Esophagus muscularis mucosa (tissue), 4 donors: ENCODE data around the gene CLVS2. TPM values are rescaled to one million over a fixed set of nuclear protein-coding genes. Genes with fewer than 3 reads are reported as not detected.

Experiments used
- DNase-seq: peaks from one replicate; pipeline ENCODE4 v3.0.0-alpha.2; 2017; ENCODE audit errors: extremely low spot score
- H3K27ac ChIP-seq, 4 donors: fragments of 200-600 bp; sonication (generic); replicated peaks in 1 of 4; 1 replicate in 3 of 4; 2 replicates in 1 of 4; pipeline ENCODE4 v1.5.1; 2016 to 2019; ENCODE audit warnings: mild to moderate bottlenecking in 1 of 4
- H3K27me3 ChIP-seq, 4 donors: fragments of 200-600 bp; sonication (generic); one replicate each; pipeline versions ENCODE4 v1.5.1 to v1.6.0; 2016 to 2019
- H3K36me3 ChIP-seq, 4 donors: fragments of 200-600 bp; sonication (generic); one replicate each; pipeline ENCODE4 v1.5.1; 2016 to 2019
- H3K4me1 ChIP-seq, 4 donors: fragments of 200-600 bp; sonication (generic); one replicate each; pipeline ENCODE4 v1.5.1; 2016 to 2019
- H3K4me3 ChIP-seq, 4 donors: fragments of 200-600 bp; sonication (generic); 1 replicate in 2 of 4; 2 replicates in 2 of 4; pipeline ENCODE4 v1.5.1; 2016 to 2019; ENCODE audit warnings: mild to moderate bottlenecking in 4 of 4, moderate library complexity in 1 of 4
- H3K9me3 ChIP-seq, 4 donors: fragments of 200-600 bp; sonication (generic); 1 replicate in 3 of 4; 2 replicates in 1 of 4; pipeline ENCODE4 v1.5.1; 2016 to 2019
- CTCF ChIP-seq, 3 experiments: fragments of 200-600 bp in 2 of 3; fragments of 450-650 bp in 1 of 3; sonication (generic) in 2 of 3; IDR thresholded peaks; one replicate each; pipeline ENCODE4 v1.5.1; 2017 to 2019; ENCODE audit warnings: antibody characterized with exemption in 3 of 3, mild to moderate bottlenecking in 2 of 3, moderate library complexity in 1 of 3
- EP300 ChIP-seq: sonication (generic); formaldehyde crosslinking; IDR thresholded peaks from one replicate; pipeline ENCODE4 v1.6.1; 2017; ENCODE audit warnings: antibody characterized with exemption
- POLR2A ChIP-seq: fragments of 450-650 bp; IDR thresholded peaks from one replicate; pipeline ENCODE4 v1.6.1; 2017; ENCODE audit warnings: antibody characterized with exemption, moderate library complexity, mild to moderate bottlenecking, low read depth
- POLR2AphosphoS5 ChIP-seq, 2 donors: sonication (generic); formaldehyde crosslinking; IDR thresholded peaks; one replicate each; pipeline ENCODE4 v1.6.1; 2017; ENCODE audit warnings: antibody characterized with exemption in 2 of 2
- WGBS: methylation state at CpG from one replicate; pipeline ENCODE4 v1.1.5; 2018; 5-methylcytosine and 5-hydroxymethylcytosine counted together
- intact Hi-C: fragments of 100-400 bp; cut with DNase I; formaldehyde crosslinking; loops from one replicate; pipeline ENCODE4 v1.15.1; 2023
- total RNA-seq, 4 donors: library from RNA; depleted of rRNA; stranded (reverse); fragments of >200 nt; gene quantifications; one replicate each; pipeline versions ENCODE4 v1.1.0 to v1.2.1, GENCODE V29; 2016

Gene CLVS2
- total RNA-seq, 4 donors from 2014 or later = under 0.01 to 0.33 (median 0.12) TPM

GRCh38 chr6:122962000-122962624 lies 33.9 kb upstream of the CLVS2 start:
- H3K4me1 ChIP-seq = no peaks in the 10 kb centered on the region
- intact Hi-C loops = no loop called here
- peaks cover 0 to 11% (median 6%) of the 10 kb centered on the region in 4 donors for H3K9me3 ChIP-seq
- H3K27me3 ChIP-seq = no peaks in the 10 kb centered on the region
- H3K36me3 ChIP-seq = no peaks in the 10 kb centered on the region
- DNase-seq = no peak
- H3K27ac ChIP-seq = no peak overlapping the region
- H3K4me3 ChIP-seq = no peak overlapping the region
- TF ChIP-seq POLR2A = no peak
- no peak for TF ChIP-seq CTCF (IDR thresholded peaks at IDR 0.05)
- no peak for TF ChIP-seq EP300
- no peak for TF ChIP-seq POLR2AphosphoS5 (IDR thresholded peaks at IDR 0.05)

GRCh38 chr6:122969999-122970533 lies 26.0 kb upstream of the CLVS2 start:
- intact Hi-C loops = no loop called here
- no peaks in the 10 kb centered on the region for H3K9me3 ChIP-seq
- WGBS = 60% methylated on average over 1 of the region's 1 CpG
- no peaks in the 10 kb centered on the region for H3K4me1 ChIP-seq
- TF ChIP-seq POLR2A (no peak), CTCF (IDR thresholded peaks at IDR 0.05) (no peak), POLR2AphosphoS5 (IDR thresholded peaks at IDR 0.05) (no peak), EP300 (no peak)
- H3K27ac ChIP-seq = no peak overlapping the region
- DNase-seq = no peak
- no peaks in the 10 kb centered on the region for H3K27me3 ChIP-seq
- H3K4me3 ChIP-seq = no peak overlapping the region
- no peaks in the 10 kb centered on the region for H3K36me3 ChIP-seq

- no peak for DNase-seq
- no peak for TF ChIP-seq POLR2AphosphoS5 (IDR thresholded peaks at IDR 0.05)
- TF ChIP-seq EP300 = no peak
- TF ChIP-seq POLR2A = no peak
- TF ChIP-seq CTCF (IDR thresholded peaks at IDR 0.05) = no peak
- 71% methylated on average over 4 of the region's 4 CpGs for WGBS
- no peaks in the 10 kb centered on the region for H3K27me3 ChIP-seq
- H3K9me3 ChIP-seq = no peaks in the 10 kb centered on the region
- H3K4me1 ChIP-seq = no peaks in the 10 kb centered on the region
- H3K27ac ChIP-seq = no peak overlapping the region
- H3K4me3 ChIP-seq = no peak overlapping the region
- intact Hi-C loops = no loop called here
- no peaks in the 10 kb centered on the region for H3K36me3 ChIP-seq
Observed at GRCh38 chr6:122977180-122977579, 18.9 kb upstream of the CLVS2 start.

- no peak for DNase-seq
- Histone ChIP-seq H3K27me3 (no peaks in the 10 kb centered on the region), H3K4me1 (no peaks in the 10 kb centered on the region), H3K36me3 (no peaks in the 10 kb centered on the region), H3K4me3 (no peak overlapping the region), H3K27ac (no peak overlapping the region), H3K9me3 (peaks cover 0 to 4% (median 0%) of the 10 kb centered on the region in 4 donors)
- no peak for TF ChIP-seq EP300
- intact Hi-C loops = no loop called here
- WGBS = 77% methylated on average over 2 of the region's 2 CpGs
Observed at GRCh38 chr6:122984393-122984792, 11.6 kb upstream of the CLVS2 start.

- Histone ChIP-seq H3K36me3 (no peaks in the 10 kb centered on the region), H3K27me3 (peaks cover 0 to 59% (median 15%) of the 10 kb centered on the region in 4 donors), H3K4me1 (peaks cover 0 to 13% (median 13%) of the 10 kb centered on the region in 4 donors), H3K4me3 (no peak overlapping the region), H3K27ac (no peak overlapping the region), H3K9me3 (no peaks in the 10 kb centered on the region)
- TF ChIP-seq EP300 (no peak), POLR2A (no peak), POLR2AphosphoS5 (IDR thresholded peaks at IDR 0.05) (no peak), CTCF (IDR thresholded peaks at IDR 0.05) (no peak)
- DNase-seq = no peak
- 84% methylated on average over 3 of the region's 3 CpGs for WGBS
- intact Hi-C loops = no loop called here
Observed at GRCh38 chr6:122994256-122994655, 1.8 kb upstream of the CLVS2 start.
